IMR-90 (cell line): ENCODE measurements around the gene KIF1B. TPM values are rescaled to one million over a fixed set of nuclear protein-coding genes. Genes with fewer than 3 reads are reported as not detected.

Experiments used
- ATAC-seq: fragments of 200-7000 bp; cut with Tn5 transposase; 2 replicates; pipeline ENCODE4 v1.9.1; 2020; ENCODE audit warnings: low read depth, mild to moderate bottlenecking, moderate library complexity
- BruUV-seq: library from RNA; stranded (reverse); fragments of 400-500 nt; replicated peaks from 2 replicates; lab custom pipeline; 2021; lab: Mats Ljungman, UMichigan
- CTCF ChIA-PET: fragments of 300-600 bp; formaldehyde crosslinking; extraction: SDS; loops from one replicate; lab custom pipeline; 2021; ENCODE audit warnings: antibody characterized with exemption; lab: Yijun Ruan, JAX
- POLR2A ChIA-PET: fragments of 300-600 bp; sonication (Branson Sonifier 250); formaldehyde crosslinking; loops from one replicate; lab custom pipeline; 2022; ENCODE audit warnings: antibody characterized with exemption; ENCODE audit not compliant: unreplicated experiment; lab: Charles Lee
- DNase-seq: peaks from one replicate; pipeline ENCODE4 v3.0.0; 2013
- H2AFZ ChIP-seq: replicated peaks from 2 replicates; pipeline ENCODE3; 2013; ENCODE audit warnings: low read length, mild to moderate bottlenecking; ENCODE audit not compliant: poor library complexity
- H2AK5ac ChIP-seq: 2 replicates; pipeline ENCODE4 v1.6.1; 2013; ENCODE audit warnings: low read depth, low read length, inconsistent platforms
- H2AK9ac ChIP-seq: replicated peaks from 2 replicates; pipeline ENCODE3; 2013; ENCODE audit warnings: mild to moderate bottlenecking, low read depth, low read length, moderate library complexity; ENCODE audit not compliant: poor library complexity
- H2BK120ac ChIP-seq: 2 replicates; pipeline ENCODE4 v1.6.1; 2013; ENCODE audit warnings: low read depth, low read length, inconsistent platforms
- H2BK15ac ChIP-seq: 3 replicates; pipeline ENCODE4 v1.6.1; 2013; ENCODE audit warnings: low read depth, low read length, inconsistent platforms
- H2BK20ac ChIP-seq: 2 replicates; pipeline ENCODE4 v1.6.1; 2013; ENCODE audit warnings: low read depth, mild to moderate bottlenecking, inconsistent platforms, low read length, moderate library complexity
- H2BK5ac ChIP-seq: 2 replicates; pipeline ENCODE4 v1.6.1; 2013; ENCODE audit warnings: mild to moderate bottlenecking, low read depth, low read length, inconsistent platforms; ENCODE audit not compliant: poor library complexity, severe bottlenecking
- H3K14ac ChIP-seq: replicated peaks from 2 replicates; pipeline ENCODE4 v1.6.1; 2013; ENCODE audit warnings: low read depth, low read length, inconsistent platforms
- H3K18ac ChIP-seq: 2 replicates; pipeline ENCODE4 v1.6.1; 2013; ENCODE audit warnings: low read depth, low read length, control low read depth
- H3K23ac ChIP-seq: 2 replicates; pipeline ENCODE4 v1.6.1; 2013; ENCODE audit warnings: low read depth, low read length, inconsistent platforms
- H3K27ac ChIP-seq: 2 replicates; pipeline ENCODE4 v1.5.1; 2013; ENCODE audit warnings: mild to moderate bottlenecking, control low read depth, low read length; ENCODE audit not compliant: insufficient read depth
- H3K27me3 ChIP-seq: 2 replicates; pipeline ENCODE4 v1.6.1; 2013; ENCODE audit warnings: low read length; ENCODE audit not compliant: control insufficient read depth, insufficient read depth
- H3K36me3 ChIP-seq: 2 replicates; pipeline ENCODE4 v1.6.1; 2013; ENCODE audit warnings: low read length, mixed read lengths; ENCODE audit not compliant: control insufficient read depth, insufficient read depth
- H3K4ac ChIP-seq: 2 replicates; pipeline ENCODE4 v1.6.1; 2013; ENCODE audit warnings: low read depth, low read length, inconsistent platforms
- H3K4me1 ChIP-seq: 2 replicates; pipeline ENCODE4 v1.6.1; 2013; ENCODE audit warnings: low read length, mixed read lengths; ENCODE audit not compliant: control insufficient read depth, insufficient read depth
- H3K4me2 ChIP-seq: 2 replicates; pipeline ENCODE4 v1.6.1; 2013; ENCODE audit warnings: low read depth, mild to moderate bottlenecking, control low read depth, low read length, moderate library complexity
- H3K4me3 ChIP-seq: 2 replicates; pipeline ENCODE4 v1.5.1; 2013; ENCODE audit warnings: low read depth, mild to moderate bottlenecking, control low read depth, low read length, moderate library complexity; ENCODE audit not compliant: insufficient read depth
- H3K56ac ChIP-seq: 2 replicates; pipeline ENCODE4 v1.6.1; 2013; ENCODE audit warnings: low read length, inconsistent platforms; ENCODE audit not compliant: insufficient read depth; ENCODE audit errors: extremely low read depth
- H3K79me1 ChIP-seq, 2 experiments: 2 replicates each; pipeline ENCODE4 v1.6.1; 2013; ENCODE audit warnings: low read length in 2 of 2, inconsistent platforms in 1 of 2, low read depth in 1 of 2
- H3K9ac ChIP-seq: 2 replicates; pipeline ENCODE4 v1.6.1; 2013; ENCODE audit warnings: low read depth, low read length, control low read depth
- H3K9me1 ChIP-seq: 2 replicates; pipeline ENCODE4 v1.6.1; 2013; ENCODE audit warnings: low read length, inconsistent platforms; ENCODE audit not compliant: insufficient read depth
- H3K9me3 ChIP-seq: 2 replicates; pipeline ENCODE4 v1.6.1; 2013; ENCODE audit warnings: low read length; ENCODE audit not compliant: control insufficient read depth, insufficient read depth
- H4K20me1 ChIP-seq: 2 replicates; pipeline ENCODE4 v1.6.1; 2013; ENCODE audit warnings: low read length, inconsistent platforms; ENCODE audit not compliant: insufficient read depth
- H4K5ac ChIP-seq: 2 replicates; pipeline ENCODE4 v1.6.1; 2013; ENCODE audit warnings: mild to moderate bottlenecking, low read depth, low read length, control low read depth
- H4K8ac ChIP-seq, 2 experiments: 2 replicates each; pipeline ENCODE4 v1.6.1; 2013; ENCODE audit warnings: low read depth in 2 of 2, low read length in 2 of 2, control low read depth in 1 of 2, inconsistent platforms in 1 of 2
- H4K91ac ChIP-seq: 2 replicates; pipeline ENCODE4 v1.6.1; 2013; ENCODE audit warnings: low read depth, low read length, inconsistent platforms; ENCODE audit not compliant: insufficient read depth
- CEBPB ChIP-seq: IDR thresholded peaks from 2 replicates; pipeline ENCODE4 v1.6.1; 2012; ENCODE audit warnings: low read depth, low read length, improper control_type of control experiment
- CHD1 ChIP-seq: IDR thresholded peaks from 2 replicates; pipeline ENCODE4 v1.6.1; 2012; ENCODE audit warnings: low read depth, low read length, improper control_type of control experiment
- CTCF ChIP-seq: conservative IDR thresholded peaks from 2 replicates; pipeline ENCODE4 v1.5.1; 2012; ENCODE audit warnings: mild to moderate bottlenecking, low read depth, low read length, improper control_type of control experiment
- FOS ChIP-seq: fragments of 150-350 bp; IDR thresholded peaks from 2 replicates; pipeline ENCODE4 v1.6.1; 2016; ENCODE audit warnings: low read depth, low read length
- MAFK ChIP-seq: IDR thresholded peaks from 2 replicates; pipeline ENCODE4 v1.6.1; 2012; ENCODE audit warnings: low read depth, low read length, improper control_type of control experiment
- MAZ ChIP-seq: IDR thresholded peaks from 2 replicates; pipeline ENCODE4 v1.6.1; 2012; ENCODE audit warnings: low read depth, mild to moderate bottlenecking, low read length, improper control_type of control experiment, moderate library complexity, borderline replicate concordance
- MXI1 ChIP-seq: IDR thresholded peaks from 2 replicates; pipeline ENCODE4 v1.6.1; 2012; ENCODE audit warnings: low read depth, mild to moderate bottlenecking, low read length, moderate library complexity, borderline replicate concordance
- NFE2L2 ChIP-seq: fragments of 150-350 bp; IDR thresholded peaks from 2 replicates; pipeline ENCODE4 v1.6.1; 2016; ENCODE audit warnings: low read depth, mild to moderate bottlenecking, low read length
- RAD21 ChIP-seq: IDR thresholded peaks from 2 replicates; pipeline ENCODE4 v1.6.1; 2012; ENCODE audit warnings: low read length, improper control_type of control experiment
- RCOR1 ChIP-seq: IDR thresholded peaks from 2 replicates; pipeline ENCODE4 v1.6.1; 2012; ENCODE audit warnings: mild to moderate bottlenecking, low read length, improper control_type of control experiment; ENCODE audit not compliant: insufficient replicate concordance
- RFX5 ChIP-seq: IDR thresholded peaks from 2 replicates; pipeline ENCODE4 v1.8.0; 2012; ENCODE audit warnings: low read depth, mild to moderate bottlenecking, low read length, moderate library complexity
- USF2 ChIP-seq: fragments of 150-350 bp; IDR thresholded peaks from 2 replicates; pipeline ENCODE4 v1.6.1; 2017; ENCODE audit warnings: mild to moderate bottlenecking, antibody characterized with exemption, low read length, low read depth
- WGBS, 2 experiments: methylation state at CpG; one replicate each; pipeline versions ENCODE4 v1.1.5 to v1.1.7; 2013; ENCODE audit warnings: missing lambda C conversion rate in 2 of 2; ENCODE audit not compliant: insufficient read length in 1 of 2; ENCODE audit errors: extremely low coverage in 2 of 2; 5-methylcytosine and 5-hydroxymethylcytosine counted together
- dilution Hi-C: fragments of 300-500 bp; cut with HindIII; formaldehyde crosslinking; loops from one replicate; pipeline ENCODE4 v1.14.3; 2018; ENCODE audit warnings: low sequenced_read_pairs; ENCODE audit not compliant: unreplicated experiment
- in situ Hi-C: fragments of 300-500 bp; cut with MboI; formaldehyde crosslinking; loops from 3 replicates; pipeline ENCODE4 v1.14.3; 2019; ENCODE audit warnings: low sequenced_read_pairs, inconsistent platforms, mixed read lengths
- intact Hi-C: fragments of 100-400 bp; cut with micrococcal nuclease; formaldehyde crosslinking; loops from 2 replicates; pipeline ENCODE4 v1.10.0; 2022
- polyA plus RNA-seq, 3 experiments: library from polyadenylated mRNA; depleted of rRNA; stranded (reverse); fragments of >200 nt; gene quantifications; 2 replicates each; pipeline ENCODE4 v1.2.3, GENCODE V29; 2012; ENCODE audit warnings: low replicate concordance in 1 of 3
- total RNA-seq: library from RNA; depleted of rRNA; stranded (reverse); fragments of >200 nt; gene quantifications from 2 replicates; pipeline ENCODE4 v1.2.3, GENCODE V29; 2012

The KIF1B gene
- total and polyA plus RNA-seq, 2 of the 4 experiments (the other 2 are of a cell fraction), result 13.0 to 21.1 TPM

GRCh38 chr1:10288029-10288615 is 77.8 kb downstream of the KIF1B start:
- Histone ChIP-seq H2BK5ac (no peak overlapping the region), H2BK20ac (no peak overlapping the region), H2BK15ac (no peak overlapping the region), H3K4me3 (no peak overlapping the region), H2AK9ac (no peak overlapping the region), H2BK120ac (no peak overlapping the region), H4K20me1 (0 out of 2 replicates have a peak, but pooled peaks cover 3% of the 10 kb centered on the region), H3K9ac (no peak overlapping the region), H3K27ac (no peak overlapping the region), H2AK5ac (no peak overlapping the region), H3K36me3 (peaks cover 20% of the 10 kb centered on the region), H2AFZ (no peak overlapping the region), H3K18ac (no peak overlapping the region), H3K27me3 (no peaks in the 10 kb centered on the region), H3K79me1 (peaks cover 19 to 30% of the 10 kb centered on the region in 2 experiments), H4K91ac (no peak overlapping the region), H3K4me2 (no peak overlapping the region), H4K5ac (no peak overlapping the region), H3K23ac (no peak overlapping the region), H3K14ac (no peak overlapping the region), H3K9me1 (0 out of 2 replicates have a peak, but pooled peaks cover 2% of the 10 kb centered on the region), H3K4me1 (peaks cover 4% of the 10 kb centered on the region; the same call in 1 of the 2 replicates), H3K4ac (no peak overlapping the region), H4K8ac (no peak overlapping the region), H3K56ac (no peak overlapping the region), H3K9me3 (no peaks in the 10 kb centered on the region)
- in situ Hi-C loops, result no loop called here
- intact Hi-C loops, result no loop called here
- CTCF ChIA-PET, result no interaction called here
- ATAC-seq (no peak), DNase-seq (no peak)
- no TSS peak for BruUV-seq
- TF ChIP-seq MAFK (no peak), CTCF (no peak), CHD1 (no peak), MAZ (no peak), RAD21 (no peak), FOS (no peak), MXI1 (no peak), NFE2L2 (no peak), RCOR1 (no peak), CEBPB (no peak), RFX5 (no peak), USF2 (no peak)
- dilution Hi-C loops, result no loop called here
- WGBS, 2 experiments, result 100% methylated on average over 1 of the region's 3 CpGs; no CpG with 5 or more reads in 1 of the 2 experiments
- POLR2A ChIA-PET, result no interaction called here
